ENCODE results near the gene EVX1. TPM values are rescaled to one million over a fixed set of nuclear protein-coding genes. Genes with fewer than 3 reads are reported as not detected.
A peak's percentile ranks its signal among the peaks of the same experiment; 100 is the strongest.

EVX1 gene
- polyA plus RNA-seq, 1 donor (not counting 4 experiments of a cell fraction or from before 2014, with no cell fraction given), result not detected

- Histone ChIP-seq H3K27me3 (ENCODE audit: control insufficient read depth, extremely low read depth, insufficient read depth, low read length) (peaks cover 91% of the 10 kb centered on the region), H3K4me2 (ENCODE audit: control insufficient read depth, extremely low read depth, insufficient read depth, low read depth, low read length) (no peak overlapping the region), H3K79me2 (ENCODE audit: control insufficient read depth, insufficient read depth, low read length) (no peaks in the 10 kb centered on the region), H2AFZ (ENCODE audit: control insufficient read depth, low read length) (no peak overlapping the region), H3K27ac (ENCODE audit: control insufficient read depth, insufficient read depth, low read length) (no peak overlapping the region), H3K4me1 (ENCODE audit: control insufficient read depth, extremely low read depth, insufficient read depth, low read length) (peaks cover 2% of the 10 kb centered on the region), H3K4me3 (ENCODE audit: control insufficient read depth in 2 of 3, extremely low read depth in 1 of 3, insufficient read depth in 2 of 3, low read depth in 1 of 3, low read length in 3 of 3) (no peak overlapping the region), H3K36me3 (ENCODE audit: control insufficient read depth in 2 of 2, extremely low read depth in 1 of 2, insufficient read depth in 2 of 2, low read length in 2 of 2) (no peaks in the 10 kb centered on the region), H3K9me1 (ENCODE audit: control insufficient read depth, extremely low read depth, insufficient read depth, low read length) (no peaks in the 10 kb centered on the region), H3K9ac (ENCODE audit: control insufficient read depth, extremely low read depth, insufficient read depth, low read length) (no peak overlapping the region), H3K9me3 (ENCODE audit: control insufficient read depth, low read depth, low read length) (no peaks in the 10 kb centered on the region), H4K20me1 (ENCODE audit: control insufficient read depth, extremely low read depth, insufficient read depth, low read length) (no peaks in the 10 kb centered on the region)
- dilution Hi-C loops (cut with MboI; ENCODE audit: extremely low pct_ligation_motif_present, low sequenced_read_pairs), result no loop called here
- FAIRE-seq (no peak), DNase-seq (ENCODE audit: low read depth, low spot score) (no peak)
- TF ChIP-seq EZH2 (IDR thresholded peaks at IDR 0.05; ENCODE audit: low read length), result peak; percentile 25
- TF ChIP-seq CTCF (optimal IDR thresholded peaks at IDR 0.05 in 1 of 3, IDR thresholded peaks at IDR 0.05 in 1 of 3, conservative IDR thresholded peaks at IDR 0.05 in 1 of 3; ENCODE audit: extremely low read depth in 1 of 3, insufficient read depth in 2 of 3, low read length in 3 of 3), result no peak
Measured at GRCh38 chr7:27194002-27194352, 48.6 kb upstream of the EVX1 start.

GRCh38 chr7:27194686-27195379 lies 47.8 kb upstream of the EVX1 start:
- H3K4me3 ChIP-seq (ENCODE audit: control insufficient read depth in 2 of 3, extremely low read depth in 1 of 3, insufficient read depth in 2 of 3, low read depth in 1 of 3, low read length in 3 of 3), result no peak overlapping the region
- H3K9ac ChIP-seq (ENCODE audit: control insufficient read depth, extremely low read depth, insufficient read depth, low read length), result no peak overlapping the region
- no peaks in the 10 kb centered on the region for H3K9me3 ChIP-seq (ENCODE audit: control insufficient read depth, low read depth, low read length)
- no peak overlapping the region for H3K4me2 ChIP-seq (ENCODE audit: control insufficient read depth, extremely low read depth, insufficient read depth, low read depth, low read length)
- no peak for DNase-seq (ENCODE audit: low read depth, low spot score)
- dilution Hi-C loops (cut with MboI; ENCODE audit: extremely low pct_ligation_motif_present, low sequenced_read_pairs), result no loop called here
- no peaks in the 10 kb centered on the region for H3K36me3 ChIP-seq (ENCODE audit: control insufficient read depth in 2 of 2, extremely low read depth in 1 of 2, insufficient read depth in 2 of 2, low read length in 2 of 2)
- H3K79me2 ChIP-seq (ENCODE audit: control insufficient read depth, insufficient read depth, low read length), result no peaks in the 10 kb centered on the region
- TF ChIP-seq CTCF (optimal IDR thresholded peaks at IDR 0.05 in 1 of 3, IDR thresholded peaks at IDR 0.05 in 1 of 3, conservative IDR thresholded peaks at IDR 0.05 in 1 of 3; ENCODE audit: extremely low read depth in 1 of 3, insufficient read depth in 2 of 3, low read length in 3 of 3) (no peak), EZH2 (IDR thresholded peaks at IDR 0.05; ENCODE audit: low read length) (no peak)
- no peaks in the 10 kb centered on the region for H4K20me1 ChIP-seq (ENCODE audit: control insufficient read depth, extremely low read depth, insufficient read depth, low read length)
- FAIRE-seq, result no peak
- H3K9me1 ChIP-seq (ENCODE audit: control insufficient read depth, extremely low read depth, insufficient read depth, low read length), result no peaks in the 10 kb centered on the region
- H3K27me3 ChIP-seq (ENCODE audit: control insufficient read depth, extremely low read depth, insufficient read depth, low read length), result peaks cover 87% of the 10 kb centered on the region
- peaks cover 2% of the 10 kb centered on the region for H3K4me1 ChIP-seq (ENCODE audit: control insufficient read depth, extremely low read depth, insufficient read depth, low read length)
- no peak overlapping the region for H2AFZ ChIP-seq (ENCODE audit: control insufficient read depth, low read length)
- no peak overlapping the region for H3K27ac ChIP-seq (ENCODE audit: control insufficient read depth, insufficient read depth, low read length)

Measured in keratinocyte (primary cell).